ENCODE data around the gene NBEA. TPM values are rescaled to one million over a fixed set of nuclear protein-coding genes. Genes with fewer than 3 reads are reported as not detected.

The NBEA gene
- total and polyA plus RNA-seq, 2 experiments from 2014 or later, result 9.1 to 29.1 TPM

- no peak overlapping the region for H3K4me3 ChIP-seq
- ATAC-seq, result no peak
- no peaks in the 10 kb centered on the region for H3K4me1 ChIP-seq (ENCODE audit: insufficient read depth)
- Mint-ChIP-seq H3K27ac (no peak overlapping the region), H3K4me1 (no peaks in the 10 kb centered on the region), H3K27me3 (ENCODE audit: insufficient read depth, low read depth, poor library complexity) (no peaks in the 10 kb centered on the region), H3K4me3 (no peak overlapping the region), H3K36me3 (ENCODE audit: low read depth) (no peaks in the 10 kb centered on the region), H3K9me3 (no peaks in the 10 kb centered on the region)
- no peaks in the 10 kb centered on the region for H3K9me2 ChIP-seq (ENCODE audit: insufficient read depth)
- H3K79me2 ChIP-seq (replicated peaks; ENCODE audit: insufficient read depth), result no peaks in the 10 kb centered on the region
- no peak overlapping the region for H3K27ac ChIP-seq (ENCODE audit: low read depth)
- H4K20me1 ChIP-seq (replicated peaks; ENCODE audit: insufficient read depth), result no peaks in the 10 kb centered on the region
- no peak overlapping the region for H3K4me2 ChIP-seq
- TF ChIP-seq STAT1 (IDR thresholded peaks at IDR 0.05; ENCODE audit: unreplicated experiment) (no peak), ZNF114 (CRISPR knock-in tag; IDR thresholded peaks at IDR 0.05) (no peak), EZH2 (IDR thresholded peaks at IDR 0.05; ENCODE audit: low read depth, unreplicated experiment) (no peak), ZNF331 (CRISPR knock-in tag; IDR thresholded peaks at IDR 0.05; ENCODE audit: low read depth) (no peak), CTCF (conservative IDR thresholded peaks at IDR 0.05; ENCODE audit: low read depth in 2 of 2) (no peak), CREB1 (CRISPR knock-in tag; IDR thresholded peaks at IDR 0.05; ENCODE audit: low read depth) (no peak), POLR2AphosphoS5 (IDR thresholded peaks at IDR 0.05; ENCODE audit: low read depth) (no peak), JUNB (IDR thresholded peaks at IDR 0.05; ENCODE audit: unreplicated experiment) (no peak), NANOG (IDR thresholded peaks at IDR 0.05; ENCODE audit: borderline replicate concordance) (no peak), ZNF462 (CRISPR knock-in tag; IDR thresholded peaks at IDR 0.05) (no peak), EZH2phosphoT487 (IDR thresholded peaks at IDR 0.05; ENCODE audit: unreplicated experiment) (no peak), ETS1 (IDR thresholded peaks at IDR 0.05) (no peak), REST (IDR thresholded peaks at IDR 0.05; ENCODE audit: unreplicated experiment) (no peak)
- DNase-seq (ENCODE audit: low spot score), result no peak
- no peaks in the 10 kb centered on the region for H3K36me3 ChIP-seq (ENCODE audit: insufficient read depth)
- no peaks in the 10 kb centered on the region for H3K27me3 ChIP-seq (ENCODE audit: insufficient read depth)
- H2AFZ ChIP-seq, result no peak overlapping the region
- H3F3A ChIP-seq (replicated peaks; ENCODE audit: low read depth), result no peaks in the 10 kb centered on the region
Observed at GRCh38 chr13:35669321-35669720, 727.3 kb downstream of the NBEA start.

Data from GM23338 (cell line).